ENCODE results near the gene PLEKHH1.
"Not testable (repeated sequence)": the region's sequence is repeated elsewhere in the genome, so short reads cannot be mapped to it uniquely, and the experiment has no call there.

PLEKHH1 gene

DNA sequence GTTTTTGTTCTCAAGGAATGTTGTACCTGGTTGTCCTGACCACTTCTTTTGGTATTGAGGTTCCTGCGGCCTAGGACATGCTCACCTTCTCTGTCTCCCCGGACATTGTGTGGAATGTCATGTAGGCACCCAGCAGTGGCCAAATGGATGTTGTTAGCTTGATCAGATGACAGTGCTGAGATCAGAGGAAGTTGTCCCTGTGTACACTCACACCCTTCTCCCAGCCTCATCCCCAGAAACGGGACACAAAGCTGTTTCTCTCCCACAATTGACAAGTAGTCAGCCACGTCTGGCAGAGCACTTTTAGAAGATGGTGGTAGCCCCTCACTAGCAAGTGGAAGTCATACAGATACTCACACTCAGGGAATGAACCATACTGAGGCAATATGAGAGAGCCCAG lies 3.0 kb downstream of the PLEKHH1 start:
- DNase-seq: no peak

DNA sequence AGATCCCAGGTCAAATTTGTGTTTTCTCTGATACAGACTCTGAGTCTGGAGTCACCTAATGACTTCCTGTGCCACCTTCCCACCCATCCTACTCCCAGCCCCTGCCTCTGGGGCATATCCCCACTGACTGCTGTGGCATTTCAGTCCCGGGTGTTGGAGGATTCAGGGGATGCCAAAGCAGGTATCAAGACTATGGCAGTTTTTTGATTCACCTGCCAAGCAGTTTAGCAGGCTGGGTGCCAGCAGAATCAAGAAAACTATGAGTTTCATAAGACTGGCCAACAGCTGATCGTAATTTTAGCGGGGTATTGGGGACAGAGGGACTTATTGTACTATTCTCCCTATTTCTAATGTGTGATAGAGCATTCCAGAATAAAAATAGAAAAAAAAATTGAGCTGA lies 4.6 kb downstream of the PLEKHH1 start:
- DNase-seq: no peak

DNA sequence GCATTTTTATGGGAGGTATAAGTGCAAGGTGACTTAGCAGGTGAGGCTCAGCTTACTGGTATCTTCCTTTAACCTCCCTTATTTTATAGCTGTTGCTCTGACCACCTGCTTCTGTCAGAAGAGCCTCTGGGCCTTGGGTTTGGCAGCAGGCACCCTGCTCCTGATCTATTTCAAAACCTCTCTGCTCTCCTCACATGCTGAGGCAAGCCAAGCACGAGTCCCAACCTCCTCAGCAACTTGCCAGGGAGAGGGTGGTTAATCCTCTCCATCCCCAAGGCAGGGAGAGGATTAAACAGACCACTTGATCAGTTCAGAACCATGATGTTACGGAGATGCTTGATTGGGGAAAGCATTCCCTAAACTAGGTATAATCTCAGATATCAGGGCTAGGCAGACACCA lies 5.4 kb downstream of the PLEKHH1 start:
- no peak for DNase-seq

DNA sequence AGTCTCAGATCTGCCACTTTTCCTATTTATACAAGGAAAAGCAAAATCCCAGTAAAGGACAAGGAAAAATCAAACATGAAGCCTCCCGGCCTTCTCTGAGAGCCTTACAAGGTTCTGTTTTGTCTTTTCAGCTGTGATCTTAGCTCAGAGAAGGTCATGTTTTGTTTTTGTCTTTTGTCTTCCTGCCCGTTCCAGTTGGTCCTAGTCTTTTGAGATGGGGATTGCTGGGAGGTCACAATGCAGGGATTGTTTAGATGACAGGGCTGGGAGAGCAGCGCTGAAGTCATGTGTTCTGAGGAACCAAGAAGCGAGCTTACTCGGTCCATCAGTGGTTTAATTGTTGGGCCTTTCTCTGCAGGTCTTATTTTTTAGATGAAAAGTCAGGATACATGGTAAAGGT lies 6.0 kb downstream of the PLEKHH1 start:
- DNase-seq: no peak

DNA sequence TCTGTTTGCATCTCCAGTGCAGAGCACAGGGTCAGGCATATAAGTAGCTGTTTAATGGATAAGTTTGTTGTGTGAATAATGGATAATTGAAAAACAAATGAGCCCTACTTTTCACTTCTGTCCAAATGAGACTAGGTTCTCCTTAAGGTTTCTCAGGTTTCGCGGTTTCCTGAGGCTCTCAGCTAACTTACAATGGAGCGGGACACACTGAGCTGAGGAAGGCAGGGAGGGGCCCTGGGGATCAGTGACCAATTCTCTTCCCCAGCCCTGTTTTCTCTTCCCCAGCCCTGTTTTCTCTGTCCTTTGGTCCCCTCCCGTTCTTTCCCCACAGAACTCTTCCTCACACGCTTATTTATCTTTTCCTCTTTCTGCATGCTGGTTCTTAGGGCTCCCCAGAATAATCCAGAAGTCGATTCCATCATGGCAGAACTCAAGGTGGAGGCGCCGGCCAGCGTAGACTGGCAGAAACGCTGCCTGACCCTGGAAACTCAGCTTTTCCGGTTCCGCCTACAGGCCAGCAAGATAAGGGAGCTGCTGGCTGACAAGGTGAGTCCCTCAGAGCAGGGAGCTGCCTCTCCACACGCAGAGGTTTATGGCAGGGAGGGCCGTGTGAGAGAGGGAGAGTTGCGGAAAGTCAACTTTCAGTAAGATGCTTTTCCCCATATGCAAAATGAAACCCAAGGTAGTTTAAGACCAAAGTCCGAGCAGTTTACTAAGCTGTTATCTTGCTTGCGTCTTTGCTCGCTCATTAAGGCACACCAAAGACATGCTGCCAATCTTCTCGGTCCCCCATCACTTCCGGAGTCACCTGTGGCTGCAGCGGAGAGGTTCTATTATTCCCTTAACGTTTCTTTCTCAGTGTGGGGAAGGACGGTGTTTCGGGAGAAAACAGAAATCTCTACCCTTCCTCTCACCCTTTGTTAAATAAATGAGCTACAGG lies 8.6 kb downstream of the PLEKHH1 start:
- no peak for DNase-seq

DNA sequence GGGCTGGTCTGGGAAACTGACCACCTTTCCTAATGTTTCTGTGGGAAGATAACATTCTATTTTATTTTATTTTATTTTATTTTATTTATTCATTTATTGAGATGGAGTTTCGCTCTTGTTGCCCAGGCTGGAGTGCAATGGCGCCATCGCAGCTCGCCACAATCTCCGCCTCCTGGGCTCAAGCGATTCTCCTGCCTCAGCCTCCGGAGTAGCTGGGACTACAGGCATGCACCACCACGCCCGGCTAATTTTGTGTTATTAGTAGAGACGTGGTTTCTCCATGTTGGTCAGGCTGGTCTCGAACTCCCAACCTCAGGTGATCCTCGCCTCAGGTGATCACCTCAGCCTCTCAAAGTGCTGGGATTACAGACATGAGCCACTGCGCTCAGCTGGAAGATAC lies 9.5 kb downstream of the PLEKHH1 start:
- DNase-seq: not testable (repeated sequence)

DNA sequence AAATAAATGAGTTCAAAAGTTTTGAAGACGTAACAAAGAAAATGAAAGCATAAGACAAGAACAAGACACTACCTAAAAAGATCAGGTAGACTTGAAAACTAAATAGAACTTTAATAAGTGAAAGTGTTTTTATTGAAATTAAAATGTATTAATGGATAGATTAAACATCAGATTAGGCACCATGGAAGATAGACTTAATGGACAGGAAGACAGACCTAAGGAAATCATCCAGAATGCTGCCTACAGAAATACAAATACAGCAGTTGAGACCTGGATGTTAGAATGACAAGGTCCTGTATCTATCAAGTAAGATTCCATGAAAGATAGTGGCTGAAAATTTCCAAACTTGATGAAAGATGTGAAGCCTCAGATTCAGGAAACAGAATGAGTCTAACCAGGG lies 11.5 kb downstream of the PLEKHH1 start:
- no peak for DNase-seq

DNA sequence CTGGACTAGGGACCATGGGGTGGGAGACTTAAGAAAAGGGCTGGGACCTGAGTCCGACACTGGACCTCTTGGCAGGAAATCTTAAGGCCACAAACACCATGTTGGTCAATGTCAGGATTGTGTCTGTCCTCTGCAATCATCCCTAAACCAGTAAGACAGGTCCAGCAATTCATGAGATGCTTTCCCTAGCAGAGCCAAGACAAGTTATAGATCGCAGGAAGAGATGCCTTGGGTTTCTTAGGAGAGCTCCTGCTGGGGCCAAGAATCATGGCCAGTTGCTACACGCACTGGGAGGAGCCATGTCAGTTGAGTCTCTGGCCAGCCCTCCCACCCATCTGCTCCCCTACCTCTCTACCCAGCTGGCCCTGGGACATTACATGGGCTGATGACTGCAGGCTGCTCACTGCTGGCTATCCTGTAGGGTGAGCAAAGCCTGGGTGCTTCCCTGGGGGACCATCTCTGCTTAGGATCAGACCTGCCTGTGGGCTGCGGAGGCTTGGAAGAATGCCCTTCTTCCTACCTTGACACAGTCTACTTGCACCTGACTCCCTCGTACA lies 14.2 kb downstream of the PLEKHH1 start:
- no peak for DNase-seq

DNA sequence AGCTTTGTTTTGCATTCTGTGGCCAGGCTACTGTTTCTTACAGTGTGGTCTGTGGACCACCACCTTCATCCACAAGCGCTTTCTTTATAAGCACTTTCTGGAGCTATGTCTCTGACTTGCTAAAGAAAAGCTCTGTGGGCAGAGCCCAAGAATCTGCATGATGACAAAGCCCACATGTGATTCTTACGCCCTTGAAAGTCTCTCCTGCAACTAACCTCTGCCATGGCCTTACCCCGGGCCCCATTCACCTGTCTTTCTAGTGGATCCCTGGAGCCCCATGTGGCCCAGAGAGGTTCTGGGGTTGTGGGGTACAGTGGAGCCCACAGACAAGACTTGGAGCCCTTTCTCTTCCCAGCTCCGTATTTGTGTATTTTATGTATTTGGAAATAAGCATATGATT lies 16.6 kb downstream of the PLEKHH1 start:
- no peak for DNase-seq

DNA sequence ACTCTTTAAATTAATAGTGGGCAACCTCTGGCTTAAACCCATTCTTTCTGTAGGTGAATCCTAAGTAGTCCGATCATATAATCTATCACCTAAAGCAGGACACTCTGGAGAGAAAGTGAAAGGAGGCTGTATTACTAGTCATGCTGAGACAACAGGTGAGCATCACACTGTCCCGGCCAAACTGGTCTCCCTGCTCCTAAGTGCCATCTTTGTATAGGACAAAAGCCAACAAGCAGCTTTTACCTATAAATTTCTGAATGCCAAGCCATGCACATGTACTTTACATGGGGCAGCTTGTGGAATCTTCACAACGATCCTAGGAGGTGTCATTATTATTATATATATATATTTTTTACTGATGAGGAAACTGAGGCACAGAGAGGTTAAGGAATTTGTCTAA lies 18.0 kb downstream of the PLEKHH1 start:
- DNase-seq: no peak

DNA sequence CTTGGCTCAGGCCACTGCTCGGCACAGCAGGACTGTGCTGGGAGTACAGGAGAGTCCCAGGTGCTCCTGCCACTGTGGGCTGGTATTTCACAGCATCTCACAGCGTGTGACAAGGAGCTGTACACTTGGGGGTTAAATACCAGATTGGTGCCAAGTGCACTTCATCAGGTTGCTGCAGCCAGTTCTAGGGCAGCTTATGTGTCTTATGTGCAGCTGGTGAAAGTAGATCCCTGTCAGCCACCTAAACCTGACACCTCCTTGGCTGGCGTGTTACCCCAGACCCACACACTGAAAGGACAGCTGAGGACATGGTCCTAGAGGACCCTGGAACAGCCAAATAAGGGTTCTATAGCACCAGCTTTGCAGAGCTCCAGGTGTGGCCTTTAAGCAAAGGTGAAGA lies 18.9 kb downstream of the PLEKHH1 start:
- no peak for DNase-seq

DNA sequence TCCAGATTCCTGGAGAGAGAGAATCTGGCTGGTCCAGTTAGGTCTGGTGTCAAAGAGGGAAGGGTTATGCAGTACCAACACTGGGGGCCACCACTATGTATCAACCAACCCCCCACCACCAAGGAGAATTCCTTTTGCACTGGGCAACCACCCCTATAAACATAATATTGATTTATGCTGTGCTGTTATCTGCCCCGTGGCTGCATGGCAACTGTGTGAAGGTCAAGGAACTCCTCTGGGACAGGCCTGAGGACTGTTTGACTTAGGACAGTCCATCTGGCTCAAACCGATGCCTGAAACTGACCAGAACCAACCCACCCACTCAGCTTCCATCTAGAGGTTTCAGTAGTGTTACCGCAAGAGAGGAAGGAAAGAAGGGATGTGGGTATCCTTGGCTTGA lies 20.5 kb downstream of the PLEKHH1 start:
- DNase-seq: no peak

DNA sequence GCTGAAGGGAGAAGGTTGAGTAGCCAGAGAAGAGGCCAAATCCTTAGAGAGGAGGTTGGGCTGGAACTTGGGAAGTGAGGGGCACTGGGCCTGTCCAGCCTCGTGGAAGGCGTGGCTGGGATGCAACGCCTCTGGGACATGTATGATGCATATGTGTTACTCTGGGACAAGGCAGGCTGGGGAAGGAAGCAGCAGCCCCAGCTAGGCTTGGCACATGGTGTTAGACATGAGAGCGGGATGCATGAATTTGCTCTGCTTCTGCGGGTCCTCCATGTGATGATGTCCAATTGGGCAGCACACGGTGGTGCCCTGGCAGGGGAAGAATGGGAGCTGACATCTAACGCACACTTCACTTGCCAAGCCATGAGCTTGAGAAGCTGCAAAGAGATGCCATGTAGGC lies 21.3 kb downstream of the PLEKHH1 start:
- no peak for DNase-seq

DNA sequence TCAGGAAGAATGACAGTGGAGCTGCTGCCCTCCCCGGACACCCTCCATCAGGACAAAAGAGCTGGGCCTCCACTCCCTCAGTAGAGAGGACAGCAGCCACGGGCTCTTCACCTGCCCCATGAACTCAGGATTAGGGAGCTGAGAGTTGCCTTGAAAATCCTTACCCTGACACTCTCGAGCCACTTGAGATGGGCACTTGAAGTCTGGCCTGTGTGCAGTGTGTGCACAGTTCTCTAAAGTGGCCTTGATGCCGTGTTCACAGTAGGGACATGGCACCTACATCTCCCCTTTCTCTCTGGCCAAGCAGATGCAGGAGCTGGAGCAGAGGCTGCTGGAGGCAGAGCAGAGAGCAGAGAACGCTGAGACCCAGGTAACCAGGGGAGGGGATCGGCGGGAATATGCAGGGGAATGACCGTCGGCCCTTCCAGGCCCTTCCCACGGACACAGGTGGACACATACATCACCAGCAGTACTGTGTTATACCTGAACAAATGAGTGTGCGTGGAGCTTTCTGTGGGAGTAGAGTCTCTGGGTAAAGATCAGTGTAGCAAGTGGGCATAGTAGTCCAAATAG lies 22.5 kb downstream of the PLEKHH1 start:
- DNase-seq: no peak

DNA sequence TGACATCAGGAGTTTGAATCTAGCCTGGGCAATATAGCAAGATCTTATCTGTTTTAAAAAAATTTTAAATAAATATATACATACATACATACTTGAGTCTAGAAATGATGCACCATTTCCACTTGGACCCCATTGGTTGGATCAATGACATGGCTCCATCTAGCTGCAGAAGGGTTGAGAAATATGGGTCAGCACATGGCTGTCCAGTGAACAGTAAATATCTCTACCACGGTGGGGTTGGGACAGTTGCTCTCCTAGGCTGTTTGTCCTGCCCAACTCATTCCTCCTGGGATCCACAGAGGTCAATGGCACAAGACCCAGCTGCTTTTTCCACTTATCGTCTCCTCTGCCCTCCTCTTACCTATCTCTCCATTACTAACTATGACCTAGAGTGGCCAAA lies 23.6 kb downstream of the PLEKHH1 start:
- DNase-seq: no peak

DNA sequence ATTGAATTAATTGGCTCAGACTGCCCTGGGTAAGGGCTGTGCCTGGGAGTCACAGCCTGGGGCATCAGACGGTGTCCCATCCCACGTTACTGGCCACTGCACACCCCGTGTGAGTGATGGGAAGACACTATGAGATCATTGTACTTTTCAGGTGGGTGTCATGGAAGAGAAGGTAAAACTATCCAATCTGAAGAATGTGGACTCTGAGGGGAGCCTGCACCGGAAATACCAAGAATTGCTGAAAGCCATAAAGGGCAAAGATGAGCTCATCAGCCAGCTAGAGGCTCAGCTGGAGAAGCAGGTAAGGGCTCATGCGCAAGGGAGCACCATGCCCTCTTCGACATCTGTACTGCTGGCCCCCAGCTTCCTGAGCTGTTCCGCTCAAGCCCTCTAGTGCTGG lies 24.0 kb downstream of the PLEKHH1 start:
- DNase-seq: no peak

DNA sequence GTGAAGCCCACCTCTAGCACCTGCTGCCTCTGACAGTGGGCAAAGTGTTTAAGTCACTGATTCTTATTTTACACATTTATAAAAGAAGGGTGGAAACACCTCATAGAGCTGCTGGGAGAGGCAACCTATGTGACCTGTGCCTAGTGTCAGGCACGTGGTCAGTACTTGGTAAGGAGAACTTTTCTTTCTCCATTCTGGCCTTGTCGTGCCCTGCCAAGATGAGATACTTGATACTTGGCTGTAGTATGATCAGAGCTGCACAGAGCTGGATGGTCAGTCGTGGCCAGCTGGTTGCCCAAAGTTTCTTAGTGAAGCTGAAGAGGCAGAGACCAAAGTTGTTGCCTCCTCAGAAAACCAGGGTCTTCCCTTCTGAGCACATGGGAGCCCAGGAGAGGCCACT lies 24.6 kb downstream of the PLEKHH1 start:
- no peak for DNase-seq

DNA sequence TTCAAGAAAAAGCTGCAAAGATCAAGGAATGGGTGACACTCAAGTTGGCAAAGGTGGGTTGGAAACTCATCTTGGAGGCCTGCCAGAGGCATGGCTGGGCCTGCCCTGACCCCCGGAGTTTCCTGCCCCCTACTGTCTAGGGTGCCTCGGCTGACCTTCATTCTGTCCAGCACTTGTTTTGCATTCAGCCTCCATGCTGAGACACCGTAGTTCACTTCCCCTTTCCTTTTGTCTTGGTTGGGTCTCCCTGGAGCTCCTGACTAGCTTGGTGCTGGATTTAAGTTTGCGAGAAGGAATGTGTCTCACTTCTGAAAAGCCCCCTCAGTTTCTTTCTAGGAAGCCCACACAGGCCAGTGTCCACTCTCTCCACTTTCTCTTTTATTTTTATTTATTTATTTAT lies 26.5 kb downstream of the PLEKHH1 start:
- DNase-seq: no peak

DNA sequence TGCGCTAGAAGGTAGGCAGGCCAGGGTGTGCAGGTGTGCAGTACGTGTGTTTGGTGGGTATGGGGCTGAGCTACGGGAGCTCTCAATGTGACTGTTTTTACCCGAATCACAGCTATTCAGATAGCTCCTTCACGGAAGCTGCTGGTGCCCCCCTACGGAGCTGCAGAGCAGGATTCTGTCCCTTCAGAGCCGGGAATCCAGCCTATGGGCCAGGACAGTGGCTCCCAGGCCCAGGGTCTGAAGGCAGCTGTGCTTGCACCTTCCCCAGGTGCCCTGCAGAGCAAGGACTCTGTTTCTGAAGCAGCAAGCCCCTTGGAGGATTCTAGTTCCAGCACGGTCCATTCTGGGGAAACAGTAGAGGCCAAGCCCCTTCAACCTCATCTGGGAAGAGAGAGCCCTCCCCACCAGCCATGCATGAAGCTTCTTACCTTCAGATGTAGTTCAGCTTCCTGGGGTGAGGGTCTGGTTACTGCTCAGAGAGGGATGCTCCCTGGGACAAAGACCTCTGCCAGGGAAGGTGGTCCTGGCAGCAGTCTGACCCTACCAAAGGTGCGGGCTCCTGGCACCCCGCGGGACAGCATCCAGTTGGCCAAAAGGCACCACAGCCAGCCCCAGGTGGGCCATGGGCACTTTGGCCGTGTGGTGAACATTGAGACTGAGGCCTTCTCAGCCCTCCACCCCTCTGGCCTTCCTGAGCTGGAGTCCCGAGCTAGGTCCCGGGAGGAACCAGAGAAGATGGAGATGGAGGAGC lies 29.1 kb downstream of the PLEKHH1 start:
- DNase-seq: no peak

DNA sequence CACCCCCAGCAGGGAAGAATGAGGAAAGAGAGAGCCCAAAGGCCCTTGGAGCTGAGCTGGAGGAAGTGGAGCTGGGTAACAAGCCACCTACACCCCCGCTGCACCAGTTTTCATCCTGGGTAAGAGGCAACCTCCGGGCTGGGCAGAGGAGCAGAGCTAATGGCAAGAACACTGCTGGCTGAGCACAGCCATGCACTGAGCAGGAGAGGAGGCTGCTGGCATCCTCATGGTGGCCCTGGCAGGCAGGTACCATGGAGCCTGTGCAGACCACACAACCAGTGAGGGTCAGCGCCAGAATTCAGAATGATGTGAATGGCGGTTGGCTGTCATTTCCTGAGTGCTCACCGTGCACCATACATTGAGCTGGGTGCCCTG lies 29.7 kb downstream of the PLEKHH1 start:
- no peak for DNase-seq

DNA sequence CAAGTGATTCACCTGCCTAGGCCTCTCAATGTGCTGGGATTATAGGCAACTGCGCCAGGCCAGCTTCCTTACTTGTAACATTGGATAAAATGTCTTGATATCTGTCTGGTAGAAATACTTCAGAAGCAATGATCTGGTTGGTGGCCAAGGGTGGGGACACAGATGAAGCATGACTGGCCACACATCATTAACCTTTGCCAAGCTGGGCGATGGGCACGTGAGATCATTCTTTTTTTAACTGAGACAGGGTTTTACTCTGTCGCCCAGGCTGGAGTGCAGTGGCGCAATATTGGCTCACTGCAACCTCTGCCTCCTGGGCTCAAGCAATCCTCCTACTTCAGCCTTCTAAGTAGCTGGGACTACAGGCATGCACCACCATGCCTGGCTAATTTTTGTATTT lies 31.1 kb downstream of the PLEKHH1 start:
- DNase-seq: no peak

DNA sequence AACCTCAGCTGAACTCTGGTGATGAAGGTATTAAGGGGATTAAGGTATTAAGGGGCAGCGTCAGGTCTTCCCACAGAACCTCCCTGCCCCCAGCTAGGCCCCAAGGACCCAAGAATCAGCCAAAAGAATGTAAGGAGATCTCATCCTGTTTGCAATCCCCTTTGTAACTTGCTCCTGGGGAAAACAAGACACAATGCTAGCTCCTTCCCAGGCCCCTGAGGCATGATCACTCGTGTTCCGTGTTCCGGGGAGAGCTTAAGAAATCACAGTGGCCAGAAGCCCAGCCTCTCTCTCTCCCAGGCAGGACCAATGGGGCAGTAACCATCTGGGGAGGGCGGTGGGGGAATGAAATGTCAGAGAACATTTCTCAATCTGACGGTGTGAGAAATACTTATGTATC lies 33.8 kb downstream of the PLEKHH1 start:
- no peak for DNase-seq

DNA sequence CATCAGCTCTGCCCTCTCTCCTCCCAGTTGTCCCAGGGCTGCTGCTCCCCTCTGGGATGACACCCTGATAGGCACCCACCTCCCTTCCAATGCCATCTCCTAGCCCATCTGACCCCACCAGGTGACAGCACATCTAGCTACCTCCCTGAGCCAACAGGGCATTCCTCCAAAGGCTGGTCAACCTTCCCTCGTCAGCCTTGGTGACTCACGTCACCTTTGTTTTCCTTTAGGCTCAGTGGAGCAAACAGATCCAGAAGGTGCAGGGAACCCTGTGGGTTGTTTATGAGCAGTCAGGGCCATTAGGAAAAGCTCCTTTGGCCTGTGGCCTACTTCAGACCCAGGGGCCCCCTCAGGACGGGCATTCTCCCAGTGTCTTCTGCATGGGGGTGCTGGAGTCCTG lies 34.6 kb downstream of the PLEKHH1 start:
- no peak for DNase-seq
